ENCODE results near the gene SPATA31C2.
"Not testable (repeated sequence)": the region's sequence is repeated elsewhere in the genome, so short reads cannot be mapped to it uniquely, and the experiment has no call there.

The SPATA31C2 gene

DNA sequence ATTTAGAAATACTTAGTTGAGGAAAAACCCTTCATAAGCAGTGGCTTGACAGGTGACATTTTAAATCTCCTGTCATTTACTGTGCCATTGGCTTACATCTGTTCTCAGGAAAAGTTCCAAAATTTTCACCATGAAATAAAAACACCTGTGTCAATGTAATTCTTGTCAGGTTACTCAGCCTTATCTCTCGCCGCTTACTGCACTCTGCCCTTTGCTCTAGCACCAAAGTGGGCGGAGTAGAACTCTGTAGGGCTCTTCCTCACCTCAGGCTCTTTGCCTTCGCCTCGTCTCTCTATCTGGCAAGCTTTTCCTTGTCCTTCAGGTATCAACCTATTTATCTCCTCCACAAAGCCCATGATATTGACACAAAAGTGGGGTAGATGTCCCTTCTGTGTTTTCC is 20.2 kb downstream of the SPATA31C2 start:
- H3K27me3 ChIP-seq (ENCODE audit: control insufficient read depth, insufficient read depth, low read length); H3K9ac ChIP-seq (ENCODE audit: low read depth, low read length); H3K4me3 ChIP-seq (ENCODE audit: low read depth, low read length); H3K4me1 ChIP-seq (ENCODE audit: control insufficient read depth, insufficient read depth, low read length); H3K9me3 ChIP-seq (ENCODE audit: control insufficient read depth, insufficient read depth, low read length); H3K36me3 ChIP-seq (ENCODE audit: control insufficient read depth, insufficient read depth, low read length): not testable (repeated sequence)

DNA sequence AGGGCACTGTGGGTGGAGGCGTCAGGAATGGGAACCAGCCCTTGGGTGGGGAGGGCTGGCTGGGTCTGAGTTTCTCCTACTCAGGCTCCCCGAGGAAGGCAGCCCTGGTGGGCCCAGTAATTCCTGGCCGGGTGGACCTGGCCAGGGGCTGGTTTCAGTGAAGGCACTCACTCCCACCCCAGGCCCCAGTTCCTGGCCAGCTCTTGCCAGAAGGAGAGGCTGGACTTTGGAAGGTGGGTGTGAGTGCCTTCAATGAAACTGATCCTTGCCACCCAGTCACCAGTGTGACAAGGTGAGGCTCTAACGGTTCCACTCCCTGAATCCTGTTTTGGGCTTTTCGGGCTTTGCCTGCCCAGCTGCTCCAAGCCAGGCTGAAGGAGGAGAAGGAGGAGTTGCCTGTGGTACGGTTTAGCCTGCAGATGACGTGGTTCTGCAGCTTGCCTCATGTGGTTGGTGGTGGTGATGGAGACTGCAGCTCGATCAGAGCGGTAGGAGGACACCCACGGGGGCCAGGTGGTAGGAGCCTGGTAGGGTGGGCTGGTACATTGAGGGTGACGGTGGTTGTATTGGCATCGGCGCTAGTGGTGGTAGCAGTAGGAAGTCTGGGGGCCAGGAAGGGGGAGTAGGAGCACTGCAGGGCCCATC is 23.2 kb downstream of the SPATA31C2 start:
- H3K4me1 ChIP-seq (ENCODE audit: control insufficient read depth, insufficient read depth, low read length); H3K9ac ChIP-seq (ENCODE audit: low read depth, low read length); H3K27me3 ChIP-seq (ENCODE audit: control insufficient read depth, insufficient read depth, low read length); H3K4me3 ChIP-seq (ENCODE audit: low read depth, low read length); H3K9me3 ChIP-seq (ENCODE audit: control insufficient read depth, insufficient read depth, low read length); H3K36me3 ChIP-seq (ENCODE audit: control insufficient read depth, insufficient read depth, low read length): not testable (repeated sequence)

DNA sequence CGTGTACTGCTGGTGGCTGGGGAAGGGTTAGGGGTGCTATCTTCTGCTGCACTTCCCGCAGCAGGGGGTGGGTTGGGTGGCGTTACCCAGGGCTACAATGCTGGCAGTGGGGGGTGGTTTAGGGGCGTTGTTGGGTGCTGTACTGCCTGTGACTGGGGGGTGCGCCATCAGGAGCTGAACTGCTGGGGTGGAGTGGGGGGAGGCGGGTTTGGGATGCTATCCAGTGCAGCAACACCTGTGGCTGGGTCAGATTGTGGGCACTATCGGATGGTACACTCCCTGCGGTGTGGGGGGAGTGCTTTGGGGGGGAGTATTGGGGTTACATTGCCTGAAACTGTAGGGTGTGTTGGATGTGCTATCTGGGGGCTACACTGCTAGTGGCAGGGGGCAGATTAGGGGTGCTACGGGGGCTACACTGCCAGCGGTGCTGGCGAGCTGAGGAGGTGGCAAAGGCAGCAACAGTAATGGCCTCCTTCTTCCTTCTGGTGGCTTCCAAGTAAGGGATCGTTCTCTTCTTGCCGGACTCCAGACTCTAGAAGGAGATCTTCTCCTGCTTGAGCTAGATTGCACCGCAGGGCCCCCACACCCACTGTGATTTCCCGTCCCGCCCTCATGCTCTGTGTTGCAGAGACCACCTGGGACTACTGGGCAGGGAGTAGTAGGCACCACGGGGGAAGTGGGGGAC is 23.9 kb downstream of the SPATA31C2 start:
- not testable (repeated sequence) for H3K36me3 ChIP-seq (ENCODE audit: control insufficient read depth, insufficient read depth, low read length); H3K9me3 ChIP-seq (ENCODE audit: control insufficient read depth, insufficient read depth, low read length); H3K27me3 ChIP-seq (ENCODE audit: control insufficient read depth, insufficient read depth, low read length); H3K4me1 ChIP-seq (ENCODE audit: control insufficient read depth, insufficient read depth, low read length); H3K4me3 ChIP-seq (ENCODE audit: low read depth, low read length); H3K9ac ChIP-seq (ENCODE audit: low read depth, low read length)

DNA sequence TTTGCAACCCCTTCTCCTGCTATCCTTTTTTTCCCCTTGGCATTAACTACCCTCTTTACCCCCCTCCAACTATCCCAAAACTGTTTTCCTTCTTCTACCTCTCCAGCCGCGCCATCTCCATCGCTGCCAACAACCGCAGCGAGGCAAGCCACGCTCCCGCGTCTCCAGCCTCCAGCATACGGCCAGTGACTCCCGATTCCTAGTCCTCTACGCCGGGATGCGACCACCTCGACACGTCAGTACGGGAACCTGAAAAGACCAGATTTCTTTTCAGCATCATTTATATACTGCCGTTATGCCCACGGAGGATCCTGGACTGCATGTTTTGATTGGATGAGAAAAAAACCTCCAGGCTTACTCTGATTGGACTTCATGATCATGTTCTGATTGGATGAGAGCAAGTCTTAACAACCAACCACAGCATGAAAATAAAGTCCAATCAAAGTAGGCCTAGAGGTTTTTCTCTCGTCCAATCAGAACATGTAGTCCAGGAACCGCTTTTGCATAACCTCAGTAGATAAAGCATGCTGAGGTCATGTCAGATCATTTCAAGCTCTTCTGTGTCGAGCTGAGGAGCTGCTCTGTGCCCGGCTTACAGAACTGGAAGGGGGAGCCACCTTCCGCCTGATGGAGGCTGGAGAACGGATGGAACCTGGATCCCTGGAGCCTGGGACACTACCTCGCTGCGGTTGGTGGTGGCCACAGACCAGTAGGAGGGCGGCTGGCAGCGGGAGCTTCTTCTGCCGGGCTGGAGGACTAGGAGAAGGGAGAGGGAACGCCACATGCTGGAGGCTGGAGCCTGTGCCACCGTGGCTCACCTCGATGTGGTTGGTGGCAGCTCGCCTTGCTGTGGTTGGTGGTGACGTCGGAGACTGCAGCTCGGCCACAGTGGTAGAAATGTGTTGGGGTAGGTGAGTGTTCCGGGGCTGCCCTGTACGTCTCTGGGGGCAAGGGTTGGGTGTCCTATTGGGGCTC is 24.8 kb downstream of the SPATA31C2 start:
- not testable (repeated sequence) for H3K9ac ChIP-seq (ENCODE audit: low read depth, low read length)

DNA sequence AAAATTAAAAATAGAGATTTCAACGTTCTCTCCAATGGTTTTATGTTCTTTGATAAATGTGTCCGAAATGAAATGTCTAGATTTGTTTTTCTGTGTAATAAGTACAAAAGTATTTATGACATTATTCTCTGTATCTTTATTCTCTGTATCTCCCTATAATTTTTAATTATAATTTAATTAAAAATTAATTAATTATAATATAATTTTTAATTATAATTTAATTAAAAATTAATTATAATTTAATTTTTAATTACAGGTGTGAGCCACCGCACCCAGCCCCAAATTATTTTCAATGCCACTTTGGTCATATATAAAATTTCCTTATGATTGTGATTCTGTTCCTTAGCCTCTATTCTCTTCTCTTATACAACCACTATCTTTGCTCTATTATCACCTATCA is 28.2 kb downstream of the SPATA31C2 start:
- Histone ChIP-seq H3K9me3 (ENCODE audit: control insufficient read depth, insufficient read depth, low read length) (no peaks in the 10 kb centered on the region), H3K4me3 (ENCODE audit: low read depth, low read length) (no peak overlapping the region), H3K4me1 (ENCODE audit: control insufficient read depth, insufficient read depth, low read length) (no peaks in the 10 kb centered on the region), H3K9ac (ENCODE audit: low read depth, low read length) (no peak overlapping the region), H3K27me3 (ENCODE audit: control insufficient read depth, insufficient read depth, low read length) (peaks cover 2% of the 10 kb centered on the region), H3K36me3 (ENCODE audit: control insufficient read depth, insufficient read depth, low read length) (no peaks in the 10 kb centered on the region)

More for the DNA sequence above, 24.8 kb downstream of the SPATA31C2 start:
- H3K4me3 ChIP-seq (ENCODE audit: low read depth, low read length); H3K9me3 ChIP-seq (ENCODE audit: control insufficient read depth, insufficient read depth, low read length); H3K36me3 ChIP-seq (ENCODE audit: control insufficient read depth, insufficient read depth, low read length); H3K4me1 ChIP-seq (ENCODE audit: control insufficient read depth, insufficient read depth, low read length); H3K27me3 ChIP-seq (ENCODE audit: control insufficient read depth, insufficient read depth, low read length): not testable (repeated sequence)

DNA sequence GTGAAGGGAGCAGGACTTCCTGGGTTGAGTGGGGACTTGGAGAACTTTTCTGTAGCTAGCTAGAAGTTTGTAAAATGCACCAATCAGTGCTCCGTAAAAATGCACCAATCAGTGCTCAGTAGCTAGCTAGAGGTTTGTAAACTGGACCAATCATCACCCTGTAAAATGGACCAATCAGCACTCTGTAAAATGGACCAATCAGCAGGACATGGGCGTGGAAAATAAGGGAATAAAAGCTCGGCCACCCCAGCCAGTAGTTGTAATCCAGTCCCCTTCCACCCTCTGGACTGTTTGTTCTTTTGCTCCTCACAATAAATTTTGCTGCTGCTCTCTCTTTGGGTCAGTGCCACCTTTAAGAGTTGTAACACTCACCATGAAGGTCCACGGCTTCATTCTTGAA is 29.5 kb downstream of the SPATA31C2 start:
- Histone ChIP-seq H3K4me1 (ENCODE audit: control insufficient read depth, insufficient read depth, low read length) (no peaks in the 10 kb centered on the region), H3K27me3 (ENCODE audit: control insufficient read depth, insufficient read depth, low read length) (peaks cover 2% of the 10 kb centered on the region), H3K9ac (ENCODE audit: low read depth, low read length) (no peak overlapping the region), H3K9me3 (ENCODE audit: control insufficient read depth, insufficient read depth, low read length) (no peaks in the 10 kb centered on the region), H3K36me3 (ENCODE audit: control insufficient read depth, insufficient read depth, low read length) (no peaks in the 10 kb centered on the region), H3K4me3 (ENCODE audit: low read depth, low read length) (no peak overlapping the region)

DNA sequence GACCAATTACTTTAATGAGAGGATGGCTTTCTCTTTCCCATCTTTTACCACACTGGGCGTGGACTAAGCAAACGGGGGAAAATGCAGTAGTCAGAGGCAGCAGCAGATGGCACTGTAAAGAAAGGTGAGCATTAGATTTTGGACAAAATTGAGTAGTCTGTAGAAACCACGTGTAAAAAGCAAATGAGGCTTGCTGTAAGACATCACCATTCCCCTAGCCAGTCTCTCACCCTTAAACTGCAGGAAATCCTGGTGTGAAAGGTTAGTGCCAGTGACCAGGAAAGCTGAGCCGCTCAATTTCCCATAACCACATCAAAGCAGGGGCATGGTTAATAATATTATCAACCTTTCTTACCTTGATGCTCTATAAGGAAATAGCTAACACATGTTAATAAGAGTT is 31.8 kb downstream of the SPATA31C2 start:
- Histone ChIP-seq H3K9ac (ENCODE audit: low read depth, low read length) (no peak overlapping the region), H3K9me3 (ENCODE audit: control insufficient read depth, insufficient read depth, low read length) (no peaks in the 10 kb centered on the region), H3K4me3 (ENCODE audit: low read depth, low read length) (no peak overlapping the region), H3K36me3 (ENCODE audit: control insufficient read depth, insufficient read depth, low read length) (no peaks in the 10 kb centered on the region), H3K27me3 (ENCODE audit: control insufficient read depth, insufficient read depth, low read length) (peaks cover 2% of the 10 kb centered on the region), H3K4me1 (ENCODE audit: control insufficient read depth, insufficient read depth, low read length) (no peaks in the 10 kb centered on the region)

DNA sequence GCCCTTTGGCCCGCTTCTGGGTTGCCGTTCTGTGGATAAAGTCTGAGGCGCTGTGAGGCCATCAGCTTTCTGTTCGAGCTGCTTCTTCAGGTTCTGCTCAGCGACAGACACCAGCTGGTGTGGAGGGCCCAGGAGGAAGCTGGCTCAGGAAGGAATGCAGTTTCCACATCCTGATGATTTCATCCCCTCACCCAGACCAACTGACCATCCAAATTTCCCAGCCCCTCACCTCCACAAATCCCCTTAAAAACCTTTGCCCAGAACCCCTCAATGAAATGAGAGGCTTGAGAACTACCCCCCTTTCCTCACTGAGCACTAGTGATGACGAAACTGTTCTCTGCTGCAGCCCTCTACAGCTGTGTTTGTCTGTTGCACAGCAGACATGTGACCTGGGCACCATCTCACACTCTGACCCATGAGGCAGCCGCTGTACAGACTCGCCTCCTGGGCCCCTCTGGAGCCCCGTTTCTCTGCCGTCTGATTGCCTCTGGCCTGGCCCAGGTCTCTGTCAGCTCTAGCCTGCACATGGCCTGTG is 45.4 kb downstream of the SPATA31C2 start:
- Histone ChIP-seq H3K4me1 (ENCODE audit: control insufficient read depth, insufficient read depth, low read length) (peaks cover 2% of the 10 kb centered on the region), H3K27me3 (ENCODE audit: control insufficient read depth, insufficient read depth, low read length) (no peaks in the 10 kb centered on the region), H3K9ac (ENCODE audit: low read depth, low read length) (no peak overlapping the region), H3K4me3 (ENCODE audit: low read depth, low read length) (no peak overlapping the region), H3K9me3 (ENCODE audit: control insufficient read depth, insufficient read depth, low read length) (no peaks in the 10 kb centered on the region), H3K36me3 (ENCODE audit: control insufficient read depth, insufficient read depth, low read length) (no peaks in the 10 kb centered on the region)

DNA sequence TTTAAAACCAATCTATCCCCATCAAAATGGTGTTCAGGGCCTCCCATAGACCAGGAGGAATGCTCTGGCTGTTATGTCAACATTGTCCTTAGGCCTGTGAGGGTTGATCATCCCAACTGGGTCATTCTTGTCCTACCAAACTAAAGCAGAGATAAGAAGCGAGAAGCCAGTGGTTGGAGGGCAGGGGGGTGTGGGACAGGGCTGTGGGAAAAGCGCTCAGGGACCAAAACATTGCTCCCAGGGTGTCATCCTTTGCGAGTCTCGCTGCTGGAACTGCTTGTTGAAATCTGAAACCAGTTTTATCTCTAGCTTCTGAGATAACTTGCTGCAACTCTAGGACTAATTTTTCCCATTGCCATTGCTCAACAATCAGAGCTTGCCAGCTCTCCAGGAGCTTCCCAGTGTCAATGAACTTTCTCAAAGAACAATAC is 48.1 kb downstream of the SPATA31C2 start:
- Histone ChIP-seq H3K9me3 (ENCODE audit: control insufficient read depth, insufficient read depth, low read length) (no peaks in the 10 kb centered on the region), H3K4me1 (ENCODE audit: control insufficient read depth, insufficient read depth, low read length) (peaks cover 2% of the 10 kb centered on the region), H3K27me3 (ENCODE audit: control insufficient read depth, insufficient read depth, low read length) (no peaks in the 10 kb centered on the region), H3K9ac (ENCODE audit: low read depth, low read length) (no peak overlapping the region), H3K4me3 (ENCODE audit: low read depth, low read length) (no peak overlapping the region), H3K36me3 (ENCODE audit: control insufficient read depth, insufficient read depth, low read length) (no peaks in the 10 kb centered on the region)

DNA sequence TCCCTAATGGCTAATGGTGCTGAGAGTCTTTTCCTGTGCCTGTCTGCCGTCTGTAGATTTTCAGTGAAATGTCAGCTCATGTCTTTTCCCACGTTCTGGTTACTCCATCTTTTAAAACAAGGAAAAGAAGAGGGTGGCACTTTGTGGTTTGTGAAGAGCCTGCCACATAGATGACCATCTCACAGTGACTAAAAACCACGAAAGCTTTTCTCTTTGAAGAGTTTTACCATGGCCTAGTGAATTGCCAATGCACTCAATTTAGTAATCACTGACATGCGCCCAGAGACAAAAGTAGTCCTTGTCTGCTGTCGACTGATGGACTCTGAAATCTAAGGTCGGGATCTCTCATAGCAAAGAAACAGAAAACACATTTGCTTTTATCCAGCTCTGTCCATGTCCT is 50.4 kb downstream of the SPATA31C2 start:
- Histone ChIP-seq H3K4me1 (ENCODE audit: control insufficient read depth, insufficient read depth, low read length) (peaks cover 2% of the 10 kb centered on the region), H3K4me3 (ENCODE audit: low read depth, low read length) (no peak overlapping the region), H3K9ac (ENCODE audit: low read depth, low read length) (no peak overlapping the region), H3K27me3 (ENCODE audit: control insufficient read depth, insufficient read depth, low read length) (no peaks in the 10 kb centered on the region), H3K36me3 (ENCODE audit: control insufficient read depth, insufficient read depth, low read length) (no peaks in the 10 kb centered on the region), H3K9me3 (ENCODE audit: control insufficient read depth, insufficient read depth, low read length) (no peaks in the 10 kb centered on the region)

DNA sequence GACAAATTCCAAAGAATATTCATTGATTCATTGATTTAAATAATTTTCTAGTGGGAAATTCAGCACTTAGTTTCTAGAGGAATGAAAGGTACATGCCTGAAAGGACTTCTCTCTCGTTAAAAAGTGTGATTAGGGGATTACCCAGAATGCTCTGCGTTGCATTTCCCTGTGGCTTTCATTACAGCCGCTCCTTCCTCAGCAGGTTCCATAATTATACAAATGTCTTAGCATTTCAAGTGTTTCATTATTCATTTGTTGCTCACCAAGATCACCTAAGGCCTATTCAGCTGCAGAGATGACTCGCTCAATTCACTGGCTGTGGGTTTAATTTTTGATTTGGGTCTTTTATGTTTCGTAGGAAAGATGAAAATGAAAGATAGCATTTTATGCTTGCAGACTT is 52.8 kb downstream of the SPATA31C2 start:
- Histone ChIP-seq H3K4me3 (ENCODE audit: low read depth, low read length) (no peak overlapping the region), H3K9me3 (ENCODE audit: control insufficient read depth, insufficient read depth, low read length) (no peaks in the 10 kb centered on the region), H3K9ac (ENCODE audit: low read depth, low read length) (no peak overlapping the region), H3K27me3 (ENCODE audit: control insufficient read depth, insufficient read depth, low read length) (no peaks in the 10 kb centered on the region), H3K36me3 (ENCODE audit: control insufficient read depth, insufficient read depth, low read length) (no peaks in the 10 kb centered on the region), H3K4me1 (ENCODE audit: control insufficient read depth, insufficient read depth, low read length) (no peaks in the 10 kb centered on the region)

All from iPS-15b (cell line).